ENCODE data around the gene JOSD1. TPM values are rescaled to one million over a fixed set of nuclear protein-coding genes. Genes with fewer than 3 reads are reported as not detected.

The JOSD1 gene
- total and polyA plus RNA-seq, 5 experiments from 2014 or later, result 6.7 to 52.6 (median 8.2) TPM

Other genes starting within 250 kb of the JOSD1 start
- gene KCNJ4, start 245.7 kb downstream of the JOSD1 start, total RNA-seq, result not detected
- not detected for gene KCNJ4, start 245.7 kb downstream of the JOSD1 start, polyA plus RNA-seq
- gene KDELR3, start 232.8 kb downstream of the JOSD1 start, total RNA-seq, result not detected
- under 1 TPM in 2 of 3 donors, not detected in 1; 0.11 to 0.28 TPM for gene KDELR3, start 232.8 kb downstream of the JOSD1 start, polyA plus RNA-seq
- gene DDX17, start 194.6 kb downstream of the JOSD1 start, total RNA-seq, result 1,000 to 10,000 TPM; 1,031 to 1,044 TPM
- gene DDX17, start 194.6 kb downstream of the JOSD1 start, polyA plus RNA-seq, result 10 to 100 TPM; 27.3 to 38.7 (median 28.2) TPM
- gene DMC1, start 130.8 kb downstream of the JOSD1 start, total RNA-seq, result under 1 TPM in 1 of 2 experiments, not detected in 1; 0.73 TPM
- not detected for gene DMC1, start 130.8 kb downstream of the JOSD1 start, polyA plus RNA-seq
- gene FAM227A, start 44.6 kb downstream of the JOSD1 start, total RNA-seq, result under 1 TPM; 0.29 to 0.96 TPM
- gene FAM227A, start 44.6 kb downstream of the JOSD1 start, polyA plus RNA-seq, result not detected
- gene CBY1, start 44.3 kb downstream of the JOSD1 start, total RNA-seq, result 10 to 100 TPM; 33.2 to 36.7 TPM
- gene CBY1, start 44.3 kb downstream of the JOSD1 start, polyA plus RNA-seq, result 10 to 100 TPM in 2 of 3 donors, 1 to 10 TPM in 1; 4.3 to 11.6 (median 11.2) TPM
- 10 to 100 TPM; 56.1 to 60.9 TPM for gene TOMM22, start 19.0 kb downstream of the JOSD1 start, total RNA-seq
- 10 to 100 TPM; 67.2 to 79.3 (median 75.9) TPM for gene TOMM22, start 19.0 kb downstream of the JOSD1 start, polyA plus RNA-seq
- 10 to 100 TPM; 64.6 to 73.3 TPM for gene GTPBP1, start 5.0 kb upstream of the JOSD1 start, total RNA-seq
- gene GTPBP1, start 5.0 kb upstream of the JOSD1 start, polyA plus RNA-seq, result 10 to 100 TPM; 17.2 to 29.3 (median 22.6) TPM
- gene SUN2, start 55.1 kb upstream of the JOSD1 start, total RNA-seq, result 1,000 to 10,000 TPM; 1,061 to 1,073 TPM
- gene SUN2, start 55.1 kb upstream of the JOSD1 start, polyA plus RNA-seq, result 100 to 1,000 TPM; 491 to 802 (median 518) TPM
- gene DNAL4, start 93.2 kb upstream of the JOSD1 start, total RNA-seq, result 10 to 100 TPM in 1 of 2 experiments, 1 to 10 TPM in 1; 9.3 to 11.5 TPM
- gene DNAL4, start 93.2 kb upstream of the JOSD1 start, polyA plus RNA-seq, result 10 to 100 TPM; 11.2 to 14.7 (median 13.1) TPM
- 10 to 100 TPM; 11.3 to 12.6 TPM for gene NPTXR, start 143.1 kb upstream of the JOSD1 start, total RNA-seq
- 1 to 10 TPM in 1 of 3 donors, under 1 TPM in 2; 0.73 to 1.1 (median 0.87) TPM for gene NPTXR, start 143.1 kb upstream of the JOSD1 start, polyA plus RNA-seq
- 10 to 100 TPM; 66.7 TPM for gene CBX6, start 171.3 kb upstream of the JOSD1 start, total RNA-seq
- gene CBX6, start 171.3 kb upstream of the JOSD1 start, polyA plus RNA-seq, result 1 to 10 TPM; 5.8 to 6.5 (median 6.4) TPM

All from naive thymus-derived CD8-positive, alpha-beta T cell (primary cell).